ENCODE data around the gene GPHN. TPM values are rescaled to one million over a fixed set of nuclear protein-coding genes. Genes with fewer than 3 reads are reported as not detected.
A peak's percentile ranks its signal among the peaks of the same experiment; 100 is the strongest.

GPHN gene
- total and polyA plus RNA-seq, 2 of the 4 experiments (the other 2 are of a cell fraction), result 8.0 to 8.1 TPM

GRCh38 chr14:66610154-66610563 lies 102.2 kb downstream of the GPHN start:
- dilution Hi-C loops (cut with HindIII; ENCODE audit: low sequenced_read_pairs, unreplicated experiment), result no loop called here
- DNase-seq, result peak; percentile 7
- TF ChIP-seq MAZ (IDR thresholded peaks at IDR 0.05; ENCODE audit: borderline replicate concordance, low read depth, low read length) (no peak), BHLHE40 (IDR thresholded peaks at IDR 0.05; ENCODE audit: low read depth, low read length) (no peak), CEBPB (IDR thresholded peaks at IDR 0.05; ENCODE audit: low read depth, low read length) (no peak), RAD21 (IDR thresholded peaks at IDR 0.05; ENCODE audit: low read length) (peak; percentile 34; the same call in 1 of the 2 replicates)
- TF ChIP-seq, protein P1, sequence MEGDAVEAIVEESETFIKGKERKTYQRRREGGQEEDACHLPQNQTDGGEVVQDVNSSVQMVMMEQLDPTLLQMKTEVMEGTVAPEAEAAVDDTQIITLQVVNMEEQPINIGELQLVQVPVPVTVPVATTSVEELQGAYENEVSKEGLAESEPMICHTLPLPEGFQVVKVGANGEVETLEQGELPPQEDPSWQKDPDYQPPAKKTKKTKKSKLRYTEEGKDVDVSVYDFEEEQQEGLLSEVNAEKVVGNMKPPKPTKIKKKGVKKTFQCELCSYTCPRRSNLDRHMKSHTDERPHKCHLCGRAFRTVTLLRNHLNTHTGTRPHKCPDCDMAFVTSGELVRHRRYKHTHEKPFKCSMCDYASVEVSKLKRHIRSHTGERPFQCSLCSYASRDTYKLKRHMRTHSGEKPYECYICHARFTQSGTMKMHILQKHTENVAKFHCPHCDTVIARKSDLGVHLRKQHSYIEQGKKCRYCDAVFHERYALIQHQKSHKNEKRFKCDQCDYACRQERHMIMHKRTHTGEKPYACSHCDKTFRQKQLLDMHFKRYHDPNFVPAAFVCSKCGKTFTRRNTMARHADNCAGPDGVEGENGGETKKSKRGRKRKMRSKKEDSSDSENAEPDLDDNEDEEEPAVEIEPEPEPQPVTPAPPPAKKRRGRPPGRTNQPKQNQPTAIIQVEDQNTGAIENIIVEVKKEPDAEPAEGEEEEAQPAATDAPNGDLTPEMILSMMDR (conservative IDR thresholded peaks at IDR 0.05; ENCODE audit: low read depth, low read length), result peak; percentile 39
- Histone ChIP-seq H3K9me1 (ENCODE audit: insufficient read depth, low read length) (no peaks in the 10 kb centered on the region), H2BK15ac (ENCODE audit: low read depth, low read length) (no peak overlapping the region), H3K4me3 (ENCODE audit: insufficient read depth, low read depth, low read length) (no peak overlapping the region), H3K9me3 (ENCODE audit: control insufficient read depth, insufficient read depth, low read length) (no peaks in the 10 kb centered on the region), H4K5ac (ENCODE audit: low read depth, low read length) (no peak overlapping the region), H3K23ac (ENCODE audit: low read depth, low read length) (no peak overlapping the region), H3K4me2 (ENCODE audit: low read depth, low read length) (no peak overlapping the region), H3K27ac (ENCODE audit: insufficient read depth, low read length) (no peak overlapping the region), H2BK120ac (ENCODE audit: low read depth, low read length) (no peak overlapping the region), H3K4me1 (ENCODE audit: control insufficient read depth, insufficient read depth, low read length) (no peaks in the 10 kb centered on the region), H4K91ac (ENCODE audit: insufficient read depth, low read depth, low read length) (no peak overlapping the region), H3K79me1 (ENCODE audit: low read depth in 1 of 2, low read length in 2 of 2) (no peaks in the 10 kb centered on the region; a peak in 1 of 4 replicates), H3K14ac (replicated peaks; ENCODE audit: low read depth, low read length) (no peak overlapping the region), H3K18ac (ENCODE audit: low read depth, low read length) (no peak overlapping the region), H3K56ac (ENCODE audit: extremely low read depth, insufficient read depth, low read length) (no peak overlapping the region), H2BK5ac (ENCODE audit: low read depth, low read length, poor library complexity, severe bottlenecking) (no peak overlapping the region), H2AK5ac (ENCODE audit: low read depth, low read length) (no peak overlapping the region), H2BK20ac (ENCODE audit: low read depth, low read length) (no peak overlapping the region), H3K4ac (ENCODE audit: low read depth, low read length) (no peak overlapping the region), H2AFZ (replicated peaks; ENCODE audit: low read length, poor library complexity) (no peak overlapping the region), H4K8ac (ENCODE audit: low read depth in 2 of 2, low read length in 2 of 2) (no peak overlapping the region), H2AK9ac (replicated peaks; ENCODE audit: low read depth, low read length, poor library complexity) (no peak overlapping the region), H3K27me3 (ENCODE audit: control insufficient read depth, insufficient read depth, low read length) (no peaks in the 10 kb centered on the region), H3K36me3 (ENCODE audit: control insufficient read depth, insufficient read depth, low read length) (no peaks in the 10 kb centered on the region), H3K9ac (ENCODE audit: low read depth, low read length) (no peak overlapping the region), H4K20me1 (ENCODE audit: insufficient read depth, low read length) (no peaks in the 10 kb centered on the region)
- no TSS peak for BruUV-seq (replicated peaks)
- in situ Hi-C loops (cut with MboI; ENCODE audit: low sequenced_read_pairs), result no loop called here
- intact Hi-C loops (cut with micrococcal nuclease), result no loop called here
- ATAC-seq (ENCODE audit: low read depth), result no peak
- WGBS, 2 experiments (ENCODE audit: extremely low coverage in 2 of 2, insufficient read length in 1 of 2), result no CpG with 5 or more reads among the region's 4 CpGs
- CTCF ChIA-PET, result no interaction called here
- POLR2A ChIA-PET (ENCODE audit: unreplicated experiment), result no interaction called here
